Endothelial cell of umbilical vein (primary cell): Measurements from ENCODE around the gene SYT7. TPM values are rescaled to one million over a fixed set of nuclear protein-coding genes. Genes with fewer than 3 reads are reported as not detected.

ENCODE experiments used
- BruUV-seq: library from RNA; stranded (reverse); fragments of 400-500 nt; replicated peaks from 2 replicates; lab custom pipeline; 2021; lab: Mats Ljungman, UMichigan
- CTCF ChIA-PET: fragments of 300-600, 350-600 bp; sonication (Branson Sonifier 250); formaldehyde crosslinking; loops from one replicate; lab custom pipeline; 2021; ENCODE audit warnings: antibody characterized with exemption, inconsistent platforms; lab: Charles Lee
- POLR2A ChIA-PET: fragments of 300-600, 350-600 bp; sonication (Branson Sonifier 250); formaldehyde crosslinking; loops from one replicate; lab custom pipeline; 2021; ENCODE audit warnings: antibody characterized with exemption, inconsistent platforms; lab: Charles Lee
- DNase-seq: peaks from one replicate; pipeline ENCODE4 v3.0.0-alpha.2; 2011; ENCODE audit warnings: low read depth, low spot score
- FAIRE-seq: peaks from 2 replicates; lab custom pipeline; 2011; peaks lifted over from hg19 to GRCh38; lab: Jason Lieb, UNC
- H2AFZ ChIP-seq: 2 replicates; pipeline ENCODE4 v1.6.0; 2012; ENCODE audit warnings: low read depth, low read length, control low read depth, inconsistent platforms
- H3K27ac ChIP-seq: 2 replicates; pipeline ENCODE4 v1.5.1; 2011; ENCODE audit warnings: low read depth, mild to moderate bottlenecking, control low read depth, low read length, moderate library complexity; ENCODE audit not compliant: insufficient read depth
- H3K27me3 ChIP-seq, 2 experiments: 2 replicates each; pipeline versions ENCODE4 v1.6.0 to v1.6.1; 2011; ENCODE audit warnings: low read length in 2 of 2, mixed read lengths in 1 of 2; ENCODE audit not compliant: control insufficient read depth in 2 of 2, insufficient read depth in 2 of 2
- H3K36me3 ChIP-seq, 2 experiments: 2 replicates in 1 of 2; 3 replicates in 1 of 2; pipeline ENCODE4 v1.5.1; 2011; ENCODE audit warnings: low read length in 2 of 2, mild to moderate bottlenecking in 1 of 2, moderate library complexity in 1 of 2; ENCODE audit not compliant: control insufficient read depth in 2 of 2, insufficient read depth in 2 of 2; ENCODE audit errors: extremely low read depth in 1 of 2
- H3K4me1 ChIP-seq: 3 replicates; pipeline ENCODE4 v1.5.1; 2011; ENCODE audit warnings: mild to moderate bottlenecking, low read length; ENCODE audit not compliant: control insufficient read depth, insufficient read depth; ENCODE audit errors: extremely low read depth
- H3K4me2 ChIP-seq: 2 replicates; pipeline ENCODE4 v1.6.1; 2011; ENCODE audit warnings: low read length, control low read depth, mixed read lengths; ENCODE audit not compliant: insufficient read depth
- H3K4me3 ChIP-seq, 3 experiments: fragments of 200-600 bp in 1 of 3; sonication (generic), shearing (Covaris generic) in 1 of 3; replicated peaks in 1 of 3; 2 replicates each; pipeline ENCODE4 v1.5.1; 2011 to 2016; ENCODE audit warnings: control low read depth in 3 of 3, low read length in 3 of 3, mild to moderate bottlenecking in 2 of 3, inconsistent platforms in 1 of 3, low read depth in 1 of 3, moderate library complexity in 1 of 3; ENCODE audit not compliant: insufficient read depth in 1 of 3
- H3K79me2 ChIP-seq: 2 replicates; pipeline ENCODE4 v1.6.0; 2012; ENCODE audit warnings: low read length, inconsistent platforms; ENCODE audit not compliant: control insufficient read depth, insufficient read depth
- H3K9ac ChIP-seq: replicated peaks from 2 replicates; pipeline ENCODE3; 2011; ENCODE audit warnings: low read length, control low read depth; ENCODE audit not compliant: insufficient read depth; ENCODE audit errors: extremely low read depth
- H3K9me1 ChIP-seq: replicated peaks from 3 replicates; pipeline ENCODE4 v1.6.0; 2011; ENCODE audit warnings: mild to moderate bottlenecking, low read length; ENCODE audit not compliant: control insufficient read depth, insufficient read depth; ENCODE audit errors: extremely low read depth
- H3K9me3 ChIP-seq: replicated peaks from 2 replicates; pipeline ENCODE4 v1.5.1; 2012; ENCODE audit warnings: low read length, inconsistent platforms; ENCODE audit not compliant: control insufficient read depth, insufficient read depth
- H4K20me1 ChIP-seq: replicated peaks from 2 replicates; pipeline ENCODE3; 2011; ENCODE audit warnings: mild to moderate bottlenecking, low read length; ENCODE audit not compliant: control insufficient read depth, insufficient read depth; ENCODE audit errors: extremely low read depth
- EZH2 ChIP-seq: IDR thresholded peaks from 2 replicates; pipeline ENCODE4 v1.6.1; 2012; ENCODE audit warnings: borderline replicate concordance, low read depth, mild to moderate bottlenecking, moderate library complexity, low read length, inconsistent platforms; ENCODE audit not compliant: severe bottlenecking
- FOS ChIP-seq: IDR thresholded peaks from 2 replicates; pipeline ENCODE4 v1.6.1; 2011; ENCODE audit warnings: mild to moderate bottlenecking, low read length, moderate library complexity, borderline replicate concordance; ENCODE audit not compliant: insufficient read depth
- GATA2 ChIP-seq: IDR thresholded peaks from 2 replicates; pipeline ENCODE4 v1.7.0; 2011; ENCODE audit warnings: low read depth, mild to moderate bottlenecking, moderate library complexity, mixed read lengths, low read length; ENCODE audit not compliant: insufficient read length, insufficient read depth
- JUN ChIP-seq: IDR thresholded peaks from 2 replicates; pipeline ENCODE4 v1.6.1; 2011; ENCODE audit warnings: borderline replicate concordance, low read depth; ENCODE audit not compliant: insufficient read length, insufficient read depth
- MYC ChIP-seq: IDR thresholded peaks from one replicate; pipeline ENCODE4 v1.6.1; 2011; ENCODE audit warnings: mild to moderate bottlenecking, low read depth, low read length
- POLR2A ChIP-seq: IDR thresholded peaks from 2 replicates; pipeline ENCODE4 v1.6.1; 2012; ENCODE audit warnings: low read depth, mild to moderate bottlenecking, control low read depth, low read length
- POLR2AphosphoS5 ChIP-seq: IDR thresholded peaks from 2 replicates; pipeline ENCODE4 v1.6.1; 2012; ENCODE audit warnings: low read depth, mild to moderate bottlenecking, control low read depth, low read length, moderate library complexity; ENCODE audit not compliant: insufficient read depth
- dilution Hi-C: fragments of 300-500 bp; cut with MboI; formaldehyde crosslinking; loops from one replicate; pipeline ENCODE4 v1.15.0; 2019; ENCODE audit warnings: low sequenced_read_pairs; ENCODE audit not compliant: extremely low pct_ligation_motif_present
- intact Hi-C: fragments of 100-400 bp; cut with micrococcal nuclease; formaldehyde crosslinking; loops from one replicate; pipeline ENCODE4 v1.10.0; 2022
- polyA plus RNA-seq, 4 experiments: library from polyadenylated mRNA; depleted of rRNA in 3 of 4; stranded (reverse) in 3 of 4; unstranded in 1 of 4; fragments of >200 nt; gene quantifications; 2 replicates each; pipeline versions ENCODE4 v1.2.1 to v1.2.3, GENCODE V29; 2011 to 2012; ENCODE audit warnings: missing spikeins in 1 of 4
- total RNA-seq: library from RNA; stranded (reverse); gene quantifications from 2 replicates; pipeline ENCODE4 v1.2.3, GENCODE V29; 2021
- TF ChIP-seq, protein P1 (sequence below): IDR thresholded peaks from 2 replicates; pipeline ENCODE4 v1.6.1; 2011; ENCODE audit not compliant: insufficient read depth, insufficient read length
- TF ChIP-seq, protein P2 (sequence below), 2 donors: IDR thresholded peaks; 1 replicate in 1 of 2; 2 replicates in 1 of 2; pipeline ENCODE4 v1.5.1; 2011; ENCODE audit warnings: low read length in 2 of 2, mild to moderate bottlenecking in 2 of 2, moderate library complexity in 2 of 2, control low read depth in 1 of 2, inconsistent platforms in 1 of 2, low read depth in 1 of 2; ENCODE audit not compliant: insufficient read depth in 1 of 2; ENCODE audit errors: extremely low read depth in 1 of 2

Gene SYT7
- total and polyA plus RNA-seq, 2 donors (not counting 3 experiments of a cell fraction or from before 2014, with no cell fraction given), result 0.08 to 0.55 TPM

DNA sequence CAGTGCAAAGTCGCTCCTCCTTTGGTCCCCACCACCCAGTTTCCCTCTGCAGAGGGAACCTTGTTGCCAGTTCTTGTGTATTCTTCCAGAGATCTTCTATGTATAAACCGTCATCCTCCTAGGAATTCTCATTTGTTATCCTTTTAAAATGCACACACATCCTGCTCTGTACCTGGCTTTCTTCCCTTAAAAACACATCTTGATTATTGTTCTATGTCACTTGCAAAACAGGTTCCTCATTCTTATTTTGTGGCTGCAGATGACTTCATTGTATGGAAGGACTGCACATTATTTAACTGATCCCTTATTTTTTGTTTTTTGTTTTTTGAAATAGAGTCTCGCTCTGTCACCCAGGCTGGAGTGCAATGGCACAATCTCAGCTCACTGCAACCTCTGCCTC lies 26.6 kb upstream of the SYT7 start:
- no peaks in the 10 kb centered on the region for H3K9me3 ChIP-seq
- no peak overlapping the region for H3K9ac ChIP-seq
- H3K4me1 ChIP-seq, result no peaks in the 10 kb centered on the region
- no peaks in the 10 kb centered on the region for H4K20me1 ChIP-seq
- dilution Hi-C loops, result no loop called here
- no peak overlapping the region for H3K4me2 ChIP-seq
- no peak overlapping the region for H3K27ac ChIP-seq
- CTCF ChIA-PET, result interaction anchor here (1.2 to 1.6 kb wide), 2 partner anchors 91 to 161 kb away, joined by 4 to 5 read pairs; no protein-coding TSS in a partner anchor
- no peak overlapping the region for H2AFZ ChIP-seq
- intact Hi-C loops, result no loop called here
- no peak for DNase-seq
- TF ChIP-seq GATA2 (no peak), FOS (no peak), EZH2 (no peak), JUN (no peak), POLR2A (no peak), POLR2AphosphoS5 (no peak), MYC (no peak)
- TF ChIP-seq, protein P1, sequence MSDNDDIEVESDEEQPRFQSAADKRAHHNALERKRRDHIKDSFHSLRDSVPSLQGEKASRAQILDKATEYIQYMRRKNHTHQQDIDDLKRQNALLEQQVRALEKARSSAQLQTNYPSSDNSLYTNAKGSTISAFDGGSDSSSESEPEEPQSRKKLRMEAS, result no peak
- TF ChIP-seq, protein P2, sequence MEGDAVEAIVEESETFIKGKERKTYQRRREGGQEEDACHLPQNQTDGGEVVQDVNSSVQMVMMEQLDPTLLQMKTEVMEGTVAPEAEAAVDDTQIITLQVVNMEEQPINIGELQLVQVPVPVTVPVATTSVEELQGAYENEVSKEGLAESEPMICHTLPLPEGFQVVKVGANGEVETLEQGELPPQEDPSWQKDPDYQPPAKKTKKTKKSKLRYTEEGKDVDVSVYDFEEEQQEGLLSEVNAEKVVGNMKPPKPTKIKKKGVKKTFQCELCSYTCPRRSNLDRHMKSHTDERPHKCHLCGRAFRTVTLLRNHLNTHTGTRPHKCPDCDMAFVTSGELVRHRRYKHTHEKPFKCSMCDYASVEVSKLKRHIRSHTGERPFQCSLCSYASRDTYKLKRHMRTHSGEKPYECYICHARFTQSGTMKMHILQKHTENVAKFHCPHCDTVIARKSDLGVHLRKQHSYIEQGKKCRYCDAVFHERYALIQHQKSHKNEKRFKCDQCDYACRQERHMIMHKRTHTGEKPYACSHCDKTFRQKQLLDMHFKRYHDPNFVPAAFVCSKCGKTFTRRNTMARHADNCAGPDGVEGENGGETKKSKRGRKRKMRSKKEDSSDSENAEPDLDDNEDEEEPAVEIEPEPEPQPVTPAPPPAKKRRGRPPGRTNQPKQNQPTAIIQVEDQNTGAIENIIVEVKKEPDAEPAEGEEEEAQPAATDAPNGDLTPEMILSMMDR (IDR thresholded peaks at IDR 0.05; ENCODE audit: extremely low read depth in 1 of 2, insufficient read depth in 1 of 2, low read depth in 1 of 2, low read length in 2 of 2), result no peak
- H3K36me3 ChIP-seq, result no peaks in the 10 kb centered on the region
- no peaks in the 10 kb centered on the region for H3K79me2 ChIP-seq
- POLR2A ChIA-PET, result no interaction called here
- FAIRE-seq, result no peak
- H3K4me3 ChIP-seq, result no peak overlapping the region
- peaks cover 0 to 6% of the 10 kb centered on the region in 2 experiments for H3K27me3 ChIP-seq
- BruUV-seq, result no TSS peak
- no peaks in the 10 kb centered on the region for H3K9me1 ChIP-seq
